Left colon (tissue), 2 donors: ENCODE data around the gene INSYN1. TPM values are rescaled to one million over a fixed set of nuclear protein-coding genes. Genes with fewer than 3 reads are reported as not detected.

Source experiments
- ATAC-seq: fragments of 200-7000 bp; cut with Tn5 transposase; one replicate; pipeline ENCODE4 v1.9.1; 2020; ENCODE audit warnings: mild to moderate bottlenecking, moderate library complexity
- DNase-seq, 2 donors: peaks; one replicate each; pipeline ENCODE4 v3.0.0-alpha.2; 2020
- intact Hi-C, 2 donors: fragments of 100-400 bp; cut with DNase I in 1 of 2; cut with micrococcal nuclease in 1 of 2; formaldehyde crosslinking; loops; one replicate each; pipeline versions ENCODE4 v1.11.2 to v1.14.0; 2022; cut with DNase I, micrococcal nuclease
- total RNA-seq, 2 donors: library from RNA; stranded (reverse); fragmentation: NEBNext Ultra II Directional; extraction: Animal tissue kit (Norgen Biotek cat#: 25700); gene quantifications; one replicate each; pipeline ENCODE4 v1.2.1, GENCODE V29; 2021
- donor health status: DM: no; HTN: no; CAD: no.
- donor health status: DM: yes; HTN: yes; CAD: no.

Gene INSYN1
- total RNA-seq, 2 donors from 2014 or later, result 0.82 to 1.5 TPM

GRCh38 chr15:73781038-73781925 is 28.1 kb upstream of the INSYN1 start:
- no peak for DNase-seq
- ATAC-seq, result no peak
- intact Hi-C loops, result no loop called here

- intact Hi-C loops, result no loop called here
- DNase-seq, result no peak
- no peak for ATAC-seq
Measured at GRCh38 chr15:73779974-73780373, 26.8 kb upstream of the INSYN1 start.

GRCh38 chr15:73777741-73778140 is 24.6 kb upstream of the INSYN1 start:
- intact Hi-C loops, result no loop called here
- ATAC-seq, result no peak
- no peak for DNase-seq

GRCh38 chr15:73773428-73773827 is 20.3 kb upstream of the INSYN1 start:
- DNase-seq, result no peak
- intact Hi-C loops, result no loop called here
- no peak for ATAC-seq

- DNase-seq (no peak), ATAC-seq (no peak)
- intact Hi-C loops, result no loop called here
Measured at GRCh38 chr15:73771385-73772045, 18.4 kb upstream of the INSYN1 start.

GRCh38 chr15:73770050-73770449 is 16.9 kb upstream of the INSYN1 start:
- DNase-seq (no peak), ATAC-seq (no peak)
- intact Hi-C loops, result no loop called here

- ATAC-seq (no peak), DNase-seq (no peak)
- intact Hi-C loops, result no loop called here
Measured at GRCh38 chr15:73767806-73768501, 14.8 kb upstream of the INSYN1 start.

GRCh38 chr15:73766598-73766997 is 13.4 kb upstream of the INSYN1 start:
- no peak for ATAC-seq
- intact Hi-C loops, result no loop called here
- DNase-seq, result no peak

GRCh38 chr15:73765778-73766177 is 12.6 kb upstream of the INSYN1 start:
- intact Hi-C loops, result no loop called here
- ATAC-seq (no peak), DNase-seq (no peak)

- ATAC-seq, result no peak
- no peak for DNase-seq
- intact Hi-C loops, result no loop called here
Measured at GRCh38 chr15:73763931-73764330, 10.8 kb upstream of the INSYN1 start.

GRCh38 chr15:73760330-73761329 is 7.5 kb upstream of the INSYN1 start:
- ATAC-seq, result no peak

GRCh38 chr15:73758461-73758860 is 5.3 kb upstream of the INSYN1 start:
- intact Hi-C loops, result no loop called here
- DNase-seq (no peak), ATAC-seq (no peak)

More at GRCh38 chr15:73760330-73761329, 7.5 kb upstream of the INSYN1 start:
- no peak for DNase-seq
- intact Hi-C loops, result no loop called here

GRCh38 chr15:73757571-73757970 is 4.4 kb upstream of the INSYN1 start:
- intact Hi-C loops, result no loop called here
- DNase-seq, result no peak
- no peak for ATAC-seq

- DNase-seq (no peak), ATAC-seq (no peak)
- intact Hi-C loops, result no loop called here
Measured at GRCh38 chr15:73756947-73757513, 3.9 kb upstream of the INSYN1 start.

GRCh38 chr15:73756390-73756789 is 3.2 kb upstream of the INSYN1 start:
- ATAC-seq, result no peak

GRCh38 chr15:73755946-73756345 is 2.8 kb upstream of the INSYN1 start:
- ATAC-seq (no peak), DNase-seq (no peak)

More at GRCh38 chr15:73756390-73756789, 3.2 kb upstream of the INSYN1 start:
- intact Hi-C loops, result no loop called here
- DNase-seq, result no peak

GRCh38 chr15:73755481-73755880 is 2.3 kb upstream of the INSYN1 start:
- no peak for DNase-seq
- intact Hi-C loops, result no loop called here
- no peak for ATAC-seq

More at GRCh38 chr15:73755946-73756345, 2.8 kb upstream of the INSYN1 start:
- intact Hi-C loops, result no loop called here

- intact Hi-C loops, result no loop called here
- no peak for DNase-seq
Measured at GRCh38 chr15:73754461-73754860, 1.3 kb upstream of the INSYN1 start.

More at GRCh38 chr15:73754461-73754860, 1.3 kb upstream of the INSYN1 start:
- ATAC-seq, result no peak
